HL-60 (cell line): ENCODE results near the gene RGS6.

Source experiments
- DNase-seq, 2 experiments: peaks; one replicate each; pipeline ENCODE4 v3.0.0-alpha.2; 2010 to 2020; ENCODE audit warnings: low read depth in 1 of 2, low spot score in 1 of 2
- H3K27ac ChIP-seq: fragments of 250-450 bp; sonication (Bioruptor Pico); replicated peaks from 2 replicates; pipeline ENCODE4 v1.5.1; 2020; ENCODE audit warnings: mild to moderate bottlenecking, moderate library complexity
- H3K27me3 ChIP-seq: fragments of 250-450 bp; sonication (Bioruptor Pico); 2 replicates; pipeline ENCODE4 v1.5.1; 2021; ENCODE audit warnings: mild to moderate bottlenecking, moderate library complexity; ENCODE audit not compliant: insufficient read depth, poor library complexity, severe bottlenecking
- H3K4me3 ChIP-seq: replicated peaks from 2 replicates; pipeline ENCODE4 v1.5.1; 2011; ENCODE audit warnings: mild to moderate bottlenecking, control low read depth, low read length; ENCODE audit not compliant: insufficient read depth
- GABPA ChIP-seq: IDR thresholded peaks from 2 replicates; pipeline ENCODE4 v1.6.1; 2012; ENCODE audit warnings: low read depth
- POLR2AphosphoS5 ChIP-seq: IDR thresholded peaks from 2 replicates; pipeline ENCODE4 v1.6.1; 2012; ENCODE audit warnings: low read depth
- SPI1 ChIP-seq: IDR thresholded peaks from 2 replicates; pipeline ENCODE4 v1.6.1; 2012; ENCODE audit warnings: low read depth, mild to moderate bottlenecking, borderline replicate concordance
- TF ChIP-seq, protein P1 (sequence below): IDR thresholded peaks from one replicate; pipeline ENCODE4 v1.5.1; 2011; ENCODE audit warnings: low read length, control low read depth, inconsistent platforms; ENCODE audit not compliant: insufficient read depth
- TF ChIP-seq, protein P2 (sequence below): IDR thresholded peaks from 2 replicates; pipeline ENCODE4 v1.6.1; 2012; ENCODE audit warnings: low read depth; ENCODE audit not compliant: insufficient replicate concordance

Gene RGS6

DNA sequence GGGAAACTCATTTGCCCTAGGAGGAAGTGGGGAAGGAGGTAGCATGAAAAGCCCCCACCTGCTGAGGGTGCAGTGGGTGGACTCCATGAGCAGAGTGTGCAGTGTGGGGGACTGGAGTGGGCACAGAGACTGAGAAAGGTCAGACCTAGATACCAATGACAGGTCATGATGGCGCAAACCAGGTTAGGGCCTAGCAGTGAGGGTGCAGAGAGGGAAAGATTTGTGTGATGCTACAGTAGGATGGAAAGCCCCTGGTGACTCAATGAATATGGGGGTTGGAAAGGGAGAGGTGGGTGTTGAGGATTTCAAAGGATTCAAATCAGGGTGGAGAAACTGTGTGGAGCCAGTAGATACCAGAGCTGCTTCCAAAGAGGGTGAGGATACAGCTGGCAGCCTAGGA is 642.5 kb downstream of the RGS6 start:
- H3K27me3 ChIP-seq = no peaks in the 10 kb centered on the region
- TF ChIP-seq, protein P1, sequence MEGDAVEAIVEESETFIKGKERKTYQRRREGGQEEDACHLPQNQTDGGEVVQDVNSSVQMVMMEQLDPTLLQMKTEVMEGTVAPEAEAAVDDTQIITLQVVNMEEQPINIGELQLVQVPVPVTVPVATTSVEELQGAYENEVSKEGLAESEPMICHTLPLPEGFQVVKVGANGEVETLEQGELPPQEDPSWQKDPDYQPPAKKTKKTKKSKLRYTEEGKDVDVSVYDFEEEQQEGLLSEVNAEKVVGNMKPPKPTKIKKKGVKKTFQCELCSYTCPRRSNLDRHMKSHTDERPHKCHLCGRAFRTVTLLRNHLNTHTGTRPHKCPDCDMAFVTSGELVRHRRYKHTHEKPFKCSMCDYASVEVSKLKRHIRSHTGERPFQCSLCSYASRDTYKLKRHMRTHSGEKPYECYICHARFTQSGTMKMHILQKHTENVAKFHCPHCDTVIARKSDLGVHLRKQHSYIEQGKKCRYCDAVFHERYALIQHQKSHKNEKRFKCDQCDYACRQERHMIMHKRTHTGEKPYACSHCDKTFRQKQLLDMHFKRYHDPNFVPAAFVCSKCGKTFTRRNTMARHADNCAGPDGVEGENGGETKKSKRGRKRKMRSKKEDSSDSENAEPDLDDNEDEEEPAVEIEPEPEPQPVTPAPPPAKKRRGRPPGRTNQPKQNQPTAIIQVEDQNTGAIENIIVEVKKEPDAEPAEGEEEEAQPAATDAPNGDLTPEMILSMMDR = no peak
- TF ChIP-seq GABPA (no peak), POLR2AphosphoS5 (no peak), SPI1 (no peak)
- TF ChIP-seq, protein P2, sequence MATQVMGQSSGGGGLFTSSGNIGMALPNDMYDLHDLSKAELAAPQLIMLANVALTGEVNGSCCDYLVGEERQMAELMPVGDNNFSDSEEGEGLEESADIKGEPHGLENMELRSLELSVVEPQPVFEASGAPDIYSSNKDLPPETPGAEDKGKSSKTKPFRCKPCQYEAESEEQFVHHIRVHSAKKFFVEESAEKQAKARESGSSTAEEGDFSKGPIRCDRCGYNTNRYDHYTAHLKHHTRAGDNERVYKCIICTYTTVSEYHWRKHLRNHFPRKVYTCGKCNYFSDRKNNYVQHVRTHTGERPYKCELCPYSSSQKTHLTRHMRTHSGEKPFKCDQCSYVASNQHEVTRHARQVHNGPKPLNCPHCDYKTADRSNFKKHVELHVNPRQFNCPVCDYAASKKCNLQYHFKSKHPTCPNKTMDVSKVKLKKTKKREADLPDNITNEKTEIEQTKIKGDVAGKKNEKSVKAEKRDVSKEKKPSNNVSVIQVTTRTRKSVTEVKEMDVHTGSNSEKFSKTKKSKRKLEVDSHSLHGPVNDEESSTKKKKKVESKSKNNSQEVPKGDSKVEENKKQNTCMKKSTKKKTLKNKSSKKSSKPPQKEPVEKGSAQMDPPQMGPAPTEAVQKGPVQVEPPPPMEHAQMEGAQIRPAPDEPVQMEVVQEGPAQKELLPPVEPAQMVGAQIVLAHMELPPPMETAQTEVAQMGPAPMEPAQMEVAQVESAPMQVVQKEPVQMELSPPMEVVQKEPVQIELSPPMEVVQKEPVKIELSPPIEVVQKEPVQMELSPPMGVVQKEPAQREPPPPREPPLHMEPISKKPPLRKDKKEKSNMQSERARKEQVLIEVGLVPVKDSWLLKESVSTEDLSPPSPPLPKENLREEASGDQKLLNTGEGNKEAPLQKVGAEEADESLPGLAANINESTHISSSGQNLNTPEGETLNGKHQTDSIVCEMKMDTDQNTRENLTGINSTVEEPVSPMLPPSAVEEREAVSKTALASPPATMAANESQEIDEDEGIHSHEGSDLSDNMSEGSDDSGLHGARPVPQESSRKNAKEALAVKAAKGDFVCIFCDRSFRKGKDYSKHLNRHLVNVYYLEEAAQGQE = no peak
- no peak overlapping the region for H3K27ac ChIP-seq
- H3K4me3 ChIP-seq = no peak overlapping the region
- no peak for DNase-seq

DNA sequence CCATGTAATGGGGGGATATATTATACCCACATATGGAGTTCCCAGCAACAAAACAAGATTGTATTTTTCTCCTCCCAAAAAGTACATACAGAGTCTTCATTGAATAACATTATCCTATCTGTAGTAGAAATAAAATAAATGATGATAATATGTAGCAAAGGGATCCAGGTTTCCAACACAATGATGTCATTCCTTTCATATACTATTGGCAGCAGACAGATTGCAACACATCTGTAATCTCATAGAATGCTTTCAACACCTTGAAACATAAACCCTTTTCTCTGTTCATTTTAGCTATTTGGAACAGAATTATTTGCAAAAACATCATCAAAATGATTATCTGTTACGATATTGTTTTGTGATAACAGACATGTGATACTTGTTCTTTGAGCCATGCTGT is 644.0 kb downstream of the RGS6 start:
- Histone ChIP-seq H3K27me3 (no peaks in the 10 kb centered on the region), H3K27ac (no peak overlapping the region), H3K4me3 (no peak overlapping the region)
- TF ChIP-seq SPI1 = no peak
- no peak for TF ChIP-seq POLR2AphosphoS5
- TF ChIP-seq, protein P2 = no peak
- TF ChIP-seq, protein P1 = no peak
- TF ChIP-seq GABPA = no peak
- no peak for DNase-seq

DNA sequence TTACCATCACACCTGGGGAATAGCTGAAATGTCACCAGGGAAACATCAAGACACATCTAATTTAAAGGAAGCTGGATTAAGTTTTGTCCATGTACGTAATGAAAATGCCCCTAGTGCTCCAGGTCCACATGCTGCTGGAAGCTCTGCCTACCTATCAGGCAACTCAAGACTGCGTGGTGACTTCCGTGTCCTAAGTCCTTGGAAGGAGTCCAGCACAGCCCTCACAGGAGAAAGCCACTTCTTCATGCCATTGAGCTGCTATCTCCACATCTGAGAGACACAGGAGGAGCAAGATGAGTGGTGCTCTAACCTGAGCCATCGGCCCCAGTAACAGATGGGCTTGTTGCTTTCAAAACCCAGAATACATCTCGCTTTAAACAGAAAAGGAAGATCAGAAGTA is 645.3 kb downstream of the RGS6 start:
- no peak for DNase-seq
- Histone ChIP-seq H3K27me3 (no peaks in the 10 kb centered on the region), H3K4me3 (no peak overlapping the region), H3K27ac (no peak overlapping the region)
- no peak for TF ChIP-seq GABPA
- TF ChIP-seq, protein P2 = no peak
- TF ChIP-seq POLR2AphosphoS5 = no peak
- no peak for TF ChIP-seq SPI1
- TF ChIP-seq, protein P1 = no peak
